SKM-1 (cell line): ENCODE data around the gene CTXND1.
A peak's percentile ranks its signal among the peaks of the same experiment; 100 is the strongest.

ENCODE experiments used
- DNase-seq: peaks from one replicate; lab custom pipeline; 2025; ENCODE audit not compliant: unreplicated experiment; lab: John Stamatoyannopoulos, UW

The CTXND1 gene

GRCh38 chr15:80259942-80260510, 8.0 kb upstream of the CTXND1 start:
- DNase-seq, result no peak

DNA sequence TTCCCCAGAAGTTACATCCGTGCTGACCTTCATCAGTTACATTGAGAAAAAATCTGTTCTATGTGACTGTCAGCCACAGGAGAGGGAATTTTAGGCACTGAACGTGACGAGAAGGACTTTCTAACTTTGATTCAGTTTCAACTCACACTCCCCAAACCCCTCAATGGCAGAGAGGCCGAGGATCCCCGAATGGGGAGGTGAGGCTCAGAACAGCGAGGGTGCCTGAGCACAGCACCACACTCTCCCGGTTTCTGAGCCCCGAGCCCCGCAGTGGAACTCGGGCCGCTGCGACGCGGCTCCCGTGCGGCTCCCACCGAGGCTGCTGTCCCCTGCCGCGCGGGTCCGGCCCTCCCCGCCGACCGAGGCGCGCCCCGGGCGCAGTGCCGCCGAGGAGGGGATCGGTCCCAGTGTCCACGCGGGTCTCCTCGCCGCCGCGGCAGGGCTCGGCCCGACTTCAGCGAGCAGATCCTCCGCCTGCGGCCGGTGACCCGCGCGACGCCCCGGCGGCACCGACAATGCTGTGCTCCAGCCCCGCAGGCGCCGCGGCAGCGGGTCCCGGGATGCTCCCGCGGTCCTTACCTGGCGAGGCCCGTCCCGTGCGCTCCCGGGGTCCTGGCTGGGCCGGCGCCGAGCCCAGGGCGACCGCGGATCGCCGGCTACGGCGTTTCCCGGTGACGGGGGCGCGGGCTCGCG, 439 bp downstream of the CTXND1 start:
- no peak for DNase-seq

DNA sequence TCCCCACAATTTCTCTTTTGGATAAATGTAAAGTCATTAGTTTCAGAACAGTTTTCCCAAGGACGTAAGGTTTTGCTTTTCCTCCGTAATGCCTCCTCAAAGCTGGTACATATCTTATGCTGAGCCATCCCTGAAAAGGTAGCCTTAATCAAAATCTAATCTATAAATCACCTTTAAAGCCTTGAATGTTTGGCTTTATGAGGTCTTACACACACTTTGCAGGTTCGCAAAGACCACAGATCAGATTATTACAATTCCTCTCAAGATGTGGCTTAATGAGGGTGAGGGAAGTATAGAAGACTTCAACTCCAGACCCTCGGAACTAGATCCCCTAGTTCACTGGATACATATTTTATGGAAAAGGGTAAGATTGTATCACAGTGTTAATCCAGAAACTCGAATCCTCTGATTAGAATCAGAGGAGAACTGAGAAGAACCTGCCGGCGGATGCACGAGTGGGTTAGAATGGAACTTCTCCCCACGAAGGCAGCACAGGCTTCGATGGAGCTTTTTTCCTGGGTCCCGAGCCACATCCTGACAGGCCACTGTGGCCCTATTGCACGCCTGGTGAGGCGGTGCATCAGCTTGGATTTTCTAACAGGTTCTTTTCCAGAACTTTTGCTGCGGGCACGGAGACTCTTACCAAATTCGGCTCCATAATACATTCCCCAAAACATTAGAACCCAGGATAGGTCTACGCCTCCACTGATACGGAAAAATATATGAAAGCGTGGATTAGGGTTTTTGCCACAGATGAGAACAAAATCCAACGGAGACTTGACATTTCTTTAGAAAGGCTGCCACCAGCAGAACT, 1.2 kb downstream of the CTXND1 start:
- no peak for DNase-seq

- no peak for DNase-seq
Observed at GRCh38 chr15:80249973-80250372, 2.0 kb downstream of the CTXND1 start.

- no peak for DNase-seq
Observed at GRCh38 chr15:80247320-80247719, 4.7 kb downstream of the CTXND1 start.

GRCh38 chr15:80246425-80246894, 5.6 kb downstream of the CTXND1 start:
- DNase-seq, result no peak

DNA sequence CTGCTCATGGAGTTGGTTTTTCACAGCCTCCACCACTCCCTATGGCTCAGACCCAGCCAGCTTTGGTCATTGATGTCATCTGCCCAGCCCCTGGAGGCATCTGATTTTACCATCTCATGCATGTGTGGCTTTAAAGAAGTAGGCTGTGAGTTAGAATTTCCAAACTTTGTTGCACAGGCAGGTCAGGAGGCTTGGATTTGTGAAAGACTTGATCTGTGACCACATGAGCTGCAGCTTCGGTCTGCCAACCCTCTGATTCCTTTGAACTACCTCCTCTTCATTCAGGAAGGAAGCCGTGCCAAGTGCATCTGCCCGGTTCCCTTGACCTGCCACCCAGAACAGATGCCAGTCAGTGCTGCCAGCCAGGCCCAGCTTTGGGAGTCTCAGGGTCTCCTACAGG, 9.2 kb downstream of the CTXND1 start:
- DNase-seq, result no peak

DNA sequence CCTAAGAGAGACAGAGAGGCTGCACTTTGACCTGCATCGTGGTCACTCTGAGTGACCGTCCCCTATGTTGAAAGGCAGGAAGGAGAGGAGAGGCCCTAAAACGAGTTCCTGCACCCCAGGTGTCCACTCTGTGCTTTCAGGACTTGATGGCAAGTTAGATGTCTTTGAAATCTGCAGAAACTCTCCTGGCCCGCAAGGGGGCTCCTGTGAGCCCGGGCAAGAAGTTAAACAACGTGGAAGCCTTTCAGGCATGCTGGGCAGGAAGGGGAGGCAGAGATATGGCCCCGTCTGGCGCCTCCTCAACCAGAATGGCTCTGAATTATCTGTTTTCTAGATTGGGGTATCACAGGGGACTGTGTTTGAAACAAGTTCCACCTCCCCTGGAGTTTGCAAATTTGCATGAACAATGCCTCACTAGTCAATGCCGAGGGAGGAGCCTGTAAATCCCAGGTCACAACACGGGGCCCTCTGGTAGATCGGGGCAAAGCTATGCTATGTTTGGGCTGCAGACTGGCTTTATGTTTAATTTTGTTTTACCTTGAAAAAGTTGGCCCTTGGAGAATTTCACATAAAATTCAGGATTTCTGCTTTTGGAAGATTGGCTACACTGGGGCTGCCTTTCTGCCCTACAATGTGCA, 9.8 kb downstream of the CTXND1 start:
- peak; percentile 7 for DNase-seq

- DNase-seq, result no peak
Observed at GRCh38 chr15:80241508-80241907, 10.5 kb downstream of the CTXND1 start.

GRCh38 chr15:80240276-80240675, 11.7 kb downstream of the CTXND1 start:
- DNase-seq, result no peak

DNA sequence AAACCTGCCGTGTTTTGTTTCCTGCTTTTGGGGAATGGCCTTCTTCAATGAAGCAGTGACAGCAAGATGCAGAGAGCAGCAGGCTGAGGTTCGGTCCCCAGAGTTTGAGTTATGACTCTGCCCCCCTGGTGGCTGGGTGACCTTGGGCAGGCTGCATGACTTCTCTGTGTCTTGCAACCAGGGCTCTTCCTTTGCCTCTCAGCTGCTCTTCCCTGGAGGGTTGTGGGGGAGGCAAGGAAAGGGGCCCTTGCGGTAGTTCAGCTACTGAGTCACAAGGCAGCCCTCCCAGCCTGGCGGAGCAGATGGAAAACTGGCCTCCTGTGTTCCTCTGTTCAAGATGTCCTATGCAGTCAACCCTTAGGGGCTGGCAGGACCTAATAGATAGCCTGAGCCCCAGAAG, 17.1 kb downstream of the CTXND1 start:
- no peak for DNase-seq

DNA sequence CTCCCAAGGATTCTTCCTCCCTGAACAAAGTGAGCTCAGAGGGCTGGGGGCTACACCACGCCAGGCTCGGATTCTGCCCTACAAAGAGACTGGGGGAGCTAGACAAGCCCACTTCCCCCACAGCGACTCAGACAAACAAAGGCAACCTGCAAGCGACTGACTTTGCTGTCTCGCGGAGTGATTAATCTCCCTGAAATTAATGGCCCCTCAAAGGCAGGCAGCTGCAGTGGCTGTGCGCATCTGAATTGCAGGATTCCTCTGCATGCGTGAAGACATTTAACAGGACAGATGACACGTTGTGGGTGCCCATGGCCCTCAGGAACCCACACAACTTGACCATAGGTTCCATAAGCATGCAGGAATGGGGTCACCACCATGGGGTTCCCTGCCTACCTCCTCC, 18.4 kb downstream of the CTXND1 start:
- no peak for DNase-seq

GRCh38 chr15:80231371-80231770, 20.6 kb downstream of the CTXND1 start:
- no peak for DNase-seq

DNA sequence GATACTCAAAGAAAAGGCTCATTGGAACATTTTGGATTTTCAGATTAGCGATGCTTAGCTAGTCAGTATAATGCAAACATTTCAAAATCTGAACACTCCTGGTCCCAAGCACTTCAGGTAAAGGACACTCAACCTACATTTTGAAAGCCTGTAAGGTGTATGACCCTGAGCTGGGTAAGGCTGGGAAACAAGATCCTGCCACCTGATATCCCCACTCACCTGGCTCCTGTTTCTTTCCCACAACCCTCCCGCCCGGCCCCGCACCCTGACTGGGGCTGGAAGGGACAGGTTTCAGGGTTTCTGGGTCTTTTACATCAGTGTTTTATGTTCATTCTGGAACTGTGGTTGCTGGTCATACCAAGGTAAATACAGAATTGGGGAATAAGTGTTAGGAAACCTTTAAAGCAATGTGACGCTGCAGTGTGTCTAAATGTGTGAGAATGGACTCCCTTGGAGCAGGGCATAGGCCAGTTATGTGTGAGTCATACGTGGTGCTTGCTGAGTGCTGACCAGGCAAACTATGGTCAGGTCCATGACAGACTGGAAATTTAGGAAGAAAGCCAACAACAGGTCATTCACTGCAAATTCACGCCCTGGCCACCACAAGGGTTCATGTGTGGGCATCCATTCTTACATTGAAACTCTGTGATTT, 22.9 kb downstream of the CTXND1 start:
- DNase-seq, result no peak

DNA sequence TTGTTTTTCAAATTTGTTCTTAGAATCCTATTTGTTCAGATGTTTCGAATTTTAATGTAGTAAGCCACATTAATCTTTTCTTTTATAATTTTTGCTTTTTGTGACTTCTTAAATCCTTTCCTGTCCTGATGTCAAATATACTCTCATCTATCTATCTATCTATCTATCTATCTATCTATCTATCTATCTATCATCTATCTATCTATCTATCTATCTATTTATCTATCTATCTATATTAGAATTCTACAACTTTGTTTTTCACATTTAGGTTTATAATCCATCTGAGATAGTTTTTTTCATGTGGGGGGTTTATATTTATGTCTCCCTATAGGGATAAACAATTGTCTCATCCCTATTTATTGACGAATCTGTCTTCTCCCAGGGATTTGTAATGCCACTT, 32.1 kb downstream of the CTXND1 start:
- DNase-seq, result no peak

GRCh38 chr15:80217327-80217900, 34.6 kb downstream of the CTXND1 start:
- DNase-seq, result no peak

GRCh38 chr15:80216911-80217310, 35.1 kb downstream of the CTXND1 start:
- DNase-seq, result no peak

GRCh38 chr15:80216141-80216540, 35.9 kb downstream of the CTXND1 start:
- no peak for DNase-seq

GRCh38 chr15:80214910-80215309, 37.1 kb downstream of the CTXND1 start:
- no peak for DNase-seq

- DNase-seq, result no peak
Observed at GRCh38 chr15:80211976-80212375, 40.0 kb downstream of the CTXND1 start.
